IMR-90 (cell line): Measurements from ENCODE around the gene HECW1. TPM values are rescaled to one million over a fixed set of nuclear protein-coding genes. Genes with fewer than 3 reads are reported as not detected.

Source experiments
- ATAC-seq: fragments of 200-7000 bp; cut with Tn5 transposase; 2 replicates; pipeline ENCODE4 v1.9.1; 2020; ENCODE audit warnings: low read depth, mild to moderate bottlenecking, moderate library complexity
- BruUV-seq: library from RNA; stranded (reverse); fragments of 400-500 nt; replicated peaks from 2 replicates; lab custom pipeline; 2021; lab: Mats Ljungman, UMichigan
- CTCF ChIA-PET: fragments of 300-600 bp; formaldehyde crosslinking; extraction: SDS; loops from one replicate; lab custom pipeline; 2021; ENCODE audit warnings: antibody characterized with exemption; lab: Yijun Ruan, JAX
- POLR2A ChIA-PET: fragments of 300-600 bp; sonication (Branson Sonifier 250); formaldehyde crosslinking; loops from one replicate; lab custom pipeline; 2022; ENCODE audit warnings: antibody characterized with exemption; ENCODE audit not compliant: unreplicated experiment; lab: Charles Lee
- DNase-seq: peaks from one replicate; pipeline ENCODE4 v3.0.0; 2013
- H2AFZ ChIP-seq: replicated peaks from 2 replicates; pipeline ENCODE3; 2013; ENCODE audit warnings: low read length, mild to moderate bottlenecking; ENCODE audit not compliant: poor library complexity
- H2AK5ac ChIP-seq: 2 replicates; pipeline ENCODE4 v1.6.1; 2013; ENCODE audit warnings: low read depth, low read length, inconsistent platforms
- H2AK9ac ChIP-seq: replicated peaks from 2 replicates; pipeline ENCODE3; 2013; ENCODE audit warnings: mild to moderate bottlenecking, low read depth, low read length, moderate library complexity; ENCODE audit not compliant: poor library complexity
- H2BK120ac ChIP-seq: 2 replicates; pipeline ENCODE4 v1.6.1; 2013; ENCODE audit warnings: low read depth, low read length, inconsistent platforms
- H2BK15ac ChIP-seq: 3 replicates; pipeline ENCODE4 v1.6.1; 2013; ENCODE audit warnings: low read depth, low read length, inconsistent platforms
- H2BK20ac ChIP-seq: 2 replicates; pipeline ENCODE4 v1.6.1; 2013; ENCODE audit warnings: low read depth, mild to moderate bottlenecking, inconsistent platforms, low read length, moderate library complexity
- H2BK5ac ChIP-seq: 2 replicates; pipeline ENCODE4 v1.6.1; 2013; ENCODE audit warnings: mild to moderate bottlenecking, low read depth, low read length, inconsistent platforms; ENCODE audit not compliant: poor library complexity, severe bottlenecking
- H3K14ac ChIP-seq: replicated peaks from 2 replicates; pipeline ENCODE4 v1.6.1; 2013; ENCODE audit warnings: low read depth, low read length, inconsistent platforms
- H3K18ac ChIP-seq: 2 replicates; pipeline ENCODE4 v1.6.1; 2013; ENCODE audit warnings: low read depth, low read length, control low read depth
- H3K23ac ChIP-seq: 2 replicates; pipeline ENCODE4 v1.6.1; 2013; ENCODE audit warnings: low read depth, low read length, inconsistent platforms
- H3K27ac ChIP-seq: 2 replicates; pipeline ENCODE4 v1.5.1; 2013; ENCODE audit warnings: mild to moderate bottlenecking, control low read depth, low read length; ENCODE audit not compliant: insufficient read depth
- H3K27me3 ChIP-seq: 2 replicates; pipeline ENCODE4 v1.6.1; 2013; ENCODE audit warnings: low read length; ENCODE audit not compliant: control insufficient read depth, insufficient read depth
- H3K36me3 ChIP-seq: 2 replicates; pipeline ENCODE4 v1.6.1; 2013; ENCODE audit warnings: low read length, mixed read lengths; ENCODE audit not compliant: control insufficient read depth, insufficient read depth
- H3K4ac ChIP-seq: 2 replicates; pipeline ENCODE4 v1.6.1; 2013; ENCODE audit warnings: low read depth, low read length, inconsistent platforms
- H3K4me1 ChIP-seq: 2 replicates; pipeline ENCODE4 v1.6.1; 2013; ENCODE audit warnings: low read length, mixed read lengths; ENCODE audit not compliant: control insufficient read depth, insufficient read depth
- H3K4me2 ChIP-seq: 2 replicates; pipeline ENCODE4 v1.6.1; 2013; ENCODE audit warnings: low read depth, mild to moderate bottlenecking, control low read depth, low read length, moderate library complexity
- H3K4me3 ChIP-seq: 2 replicates; pipeline ENCODE4 v1.5.1; 2013; ENCODE audit warnings: low read depth, mild to moderate bottlenecking, control low read depth, low read length, moderate library complexity; ENCODE audit not compliant: insufficient read depth
- H3K56ac ChIP-seq: 2 replicates; pipeline ENCODE4 v1.6.1; 2013; ENCODE audit warnings: low read length, inconsistent platforms; ENCODE audit not compliant: insufficient read depth; ENCODE audit errors: extremely low read depth
- H3K79me1 ChIP-seq, 2 experiments: 2 replicates each; pipeline ENCODE4 v1.6.1; 2013; ENCODE audit warnings: low read length in 2 of 2, inconsistent platforms in 1 of 2, low read depth in 1 of 2
- H3K9ac ChIP-seq: 2 replicates; pipeline ENCODE4 v1.6.1; 2013; ENCODE audit warnings: low read depth, low read length, control low read depth
- H3K9me1 ChIP-seq: 2 replicates; pipeline ENCODE4 v1.6.1; 2013; ENCODE audit warnings: low read length, inconsistent platforms; ENCODE audit not compliant: insufficient read depth
- H3K9me3 ChIP-seq: 2 replicates; pipeline ENCODE4 v1.6.1; 2013; ENCODE audit warnings: low read length; ENCODE audit not compliant: control insufficient read depth, insufficient read depth
- H4K20me1 ChIP-seq: 2 replicates; pipeline ENCODE4 v1.6.1; 2013; ENCODE audit warnings: low read length, inconsistent platforms; ENCODE audit not compliant: insufficient read depth
- H4K5ac ChIP-seq: 2 replicates; pipeline ENCODE4 v1.6.1; 2013; ENCODE audit warnings: mild to moderate bottlenecking, low read depth, low read length, control low read depth
- H4K8ac ChIP-seq, 2 experiments: 2 replicates each; pipeline ENCODE4 v1.6.1; 2013; ENCODE audit warnings: low read depth in 2 of 2, low read length in 2 of 2, control low read depth in 1 of 2, inconsistent platforms in 1 of 2
- H4K91ac ChIP-seq: 2 replicates; pipeline ENCODE4 v1.6.1; 2013; ENCODE audit warnings: low read depth, low read length, inconsistent platforms; ENCODE audit not compliant: insufficient read depth
- BHLHE40 ChIP-seq: fragments of 150-350 bp; IDR thresholded peaks from 2 replicates; pipeline ENCODE4 v1.6.1; 2016; ENCODE audit warnings: mild to moderate bottlenecking, low read depth, low read length
- CHD1 ChIP-seq: IDR thresholded peaks from 2 replicates; pipeline ENCODE4 v1.6.1; 2012; ENCODE audit warnings: low read depth, low read length, improper control_type of control experiment
- CTCF ChIP-seq: conservative IDR thresholded peaks from 2 replicates; pipeline ENCODE4 v1.5.1; 2012; ENCODE audit warnings: mild to moderate bottlenecking, low read depth, low read length, improper control_type of control experiment
- ELK1 ChIP-seq: fragments of 150-350 bp; IDR thresholded peaks from 2 replicates; pipeline ENCODE4 v1.6.1; 2016; ENCODE audit warnings: low read depth, mild to moderate bottlenecking, low read length, moderate library complexity, borderline replicate concordance
- MAFK ChIP-seq: IDR thresholded peaks from 2 replicates; pipeline ENCODE4 v1.6.1; 2012; ENCODE audit warnings: low read depth, low read length, improper control_type of control experiment
- MAZ ChIP-seq: IDR thresholded peaks from 2 replicates; pipeline ENCODE4 v1.6.1; 2012; ENCODE audit warnings: low read depth, mild to moderate bottlenecking, low read length, improper control_type of control experiment, moderate library complexity, borderline replicate concordance
- NFE2L2 ChIP-seq: fragments of 150-350 bp; IDR thresholded peaks from 2 replicates; pipeline ENCODE4 v1.6.1; 2016; ENCODE audit warnings: low read depth, mild to moderate bottlenecking, low read length
- RAD21 ChIP-seq: IDR thresholded peaks from 2 replicates; pipeline ENCODE4 v1.6.1; 2012; ENCODE audit warnings: low read length, improper control_type of control experiment
- RFX5 ChIP-seq: IDR thresholded peaks from 2 replicates; pipeline ENCODE4 v1.8.0; 2012; ENCODE audit warnings: low read depth, mild to moderate bottlenecking, low read length, moderate library complexity
- WGBS, 2 experiments: methylation state at CpG; one replicate each; pipeline versions ENCODE4 v1.1.5 to v1.1.7; 2013; ENCODE audit warnings: missing lambda C conversion rate in 2 of 2; ENCODE audit not compliant: insufficient read length in 1 of 2; ENCODE audit errors: extremely low coverage in 2 of 2; 5-methylcytosine and 5-hydroxymethylcytosine counted together
- dilution Hi-C: fragments of 300-500 bp; cut with HindIII; formaldehyde crosslinking; loops from one replicate; pipeline ENCODE4 v1.14.3; 2018; ENCODE audit warnings: low sequenced_read_pairs; ENCODE audit not compliant: unreplicated experiment
- in situ Hi-C: fragments of 300-500 bp; cut with MboI; formaldehyde crosslinking; loops from 3 replicates; pipeline ENCODE4 v1.14.3; 2019; ENCODE audit warnings: low sequenced_read_pairs, inconsistent platforms, mixed read lengths
- intact Hi-C: fragments of 100-400 bp; cut with micrococcal nuclease; formaldehyde crosslinking; loops from 2 replicates; pipeline ENCODE4 v1.10.0; 2022
- polyA plus RNA-seq, 3 experiments: library from polyadenylated mRNA; depleted of rRNA; stranded (reverse); fragments of >200 nt; gene quantifications; 2 replicates each; pipeline ENCODE4 v1.2.3, GENCODE V29; 2012; ENCODE audit warnings: low replicate concordance in 1 of 3
- total RNA-seq: library from RNA; depleted of rRNA; stranded (reverse); fragments of >200 nt; gene quantifications from 2 replicates; pipeline ENCODE4 v1.2.3, GENCODE V29; 2012

The HECW1 gene
- total and polyA plus RNA-seq, 2 of the 4 experiments (the other 2 are of a cell fraction) = 0.56 to 1.3 TPM

GRCh38 chr7:43604251-43604650 is 491.8 kb downstream of the HECW1 start:
- no peak overlapping the region for H3K4me2 ChIP-seq
- no peak overlapping the region for H2BK15ac ChIP-seq
- peaks cover 11% of the 10 kb centered on the region for H3K9me1 ChIP-seq
- no peaks in the 10 kb centered on the region for H3K4me1 ChIP-seq
- no peak overlapping the region for H3K14ac ChIP-seq
- peaks cover 42% of the 10 kb centered on the region for H4K20me1 ChIP-seq
- H2BK5ac ChIP-seq = no peak overlapping the region
- no peaks in the 10 kb centered on the region for H3K27me3 ChIP-seq
- H2BK20ac ChIP-seq = no peak overlapping the region
- H3K9ac ChIP-seq = no peak overlapping the region
- H4K91ac ChIP-seq = no peak overlapping the region
- H3K23ac ChIP-seq = no peak overlapping the region
- no peak overlapping the region for H2BK120ac ChIP-seq
- no CpG with 5 or more reads among the region's 1 CpG for WGBS, 2 experiments
- no peak overlapping the region for H2AK9ac ChIP-seq
- intact Hi-C loops (no loop called here), dilution Hi-C loops (no loop called here), in situ Hi-C loops (no loop called here)
- no peak for TF ChIP-seq ELK1
- no peak for TF ChIP-seq BHLHE40
- no peak for TF ChIP-seq CTCF
- no peak for TF ChIP-seq NFE2L2
- TF ChIP-seq MAFK = no peak
- TF ChIP-seq MAZ = no peak
- TF ChIP-seq RFX5 = no peak
- TF ChIP-seq CHD1 = no peak
- no peak for TF ChIP-seq RAD21
- no TSS peak for BruUV-seq
- no peak overlapping the region for H4K8ac ChIP-seq
- peaks cover 21 to 52% of the 10 kb centered on the region in 2 experiments for H3K79me1 ChIP-seq
- ChIA-PET POLR2A (no interaction called here), CTCF (interaction anchor here (1.3 kb wide), 1 partner anchor 95 kb away, joined by 3 read pairs; no protein-coding TSS in a partner anchor)
- H3K36me3 ChIP-seq = peaks cover 26% of the 10 kb centered on the region
- no peak for DNase-seq
- H2AK5ac ChIP-seq = no peak overlapping the region
- H3K9me3 ChIP-seq = no peaks in the 10 kb centered on the region
- no peak overlapping the region for H3K27ac ChIP-seq
- H3K4me3 ChIP-seq = no peak overlapping the region
- H3K56ac ChIP-seq = no peak overlapping the region
- H4K5ac ChIP-seq = no peak overlapping the region
- H3K4ac ChIP-seq = no peak overlapping the region
- no peak for ATAC-seq
- no peak overlapping the region for H3K18ac ChIP-seq
- H2AFZ ChIP-seq = no peak overlapping the region
